DMS153 treated with DMSO at 0.1 percent for 48 hours (cell line): ENCODE data around the gene SPAAR.
"Not testable (repeated sequence)": the region's sequence is repeated elsewhere in the genome, so short reads cannot be mapped to it uniquely, and the experiment has no call there.

Source experiments
- DNase-seq: peaks from one replicate; lab custom pipeline; 2025; ENCODE audit not compliant: unreplicated experiment; lab: John Stamatoyannopoulos, UW

The SPAAR gene

GRCh38 chr9:35909274-35909673, at the start of gene SPAAR:
TSS of gene SPAAR (plus strand) at chr9:35909490. CDS start at chr9:35910464, 974 bp downstream.
- no peak for DNase-seq

DNA sequence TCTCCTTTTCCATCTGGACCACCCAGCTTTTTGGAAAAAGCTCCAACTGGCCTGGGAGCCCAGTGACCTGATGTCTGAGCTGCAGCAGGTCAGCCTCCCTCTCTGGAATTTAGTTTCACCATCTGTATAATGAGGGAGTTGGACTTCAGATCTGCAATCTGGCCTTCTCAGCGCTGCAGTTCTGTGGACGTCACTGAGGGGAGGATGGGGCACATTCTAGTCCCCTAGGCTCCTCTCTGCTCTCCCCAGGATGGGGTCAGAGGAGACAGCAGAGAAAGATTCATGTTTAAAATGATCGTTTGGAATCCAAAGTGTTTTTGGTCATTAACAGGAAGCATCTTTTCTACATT, 49.3 kb upstream of the SPAAR start:
- no peak for DNase-seq

- DNase-seq: no peak
These were observed 48.0 kb upstream of the SPAAR start for GRCh38 chr9:35861161-35861897.

DNA sequence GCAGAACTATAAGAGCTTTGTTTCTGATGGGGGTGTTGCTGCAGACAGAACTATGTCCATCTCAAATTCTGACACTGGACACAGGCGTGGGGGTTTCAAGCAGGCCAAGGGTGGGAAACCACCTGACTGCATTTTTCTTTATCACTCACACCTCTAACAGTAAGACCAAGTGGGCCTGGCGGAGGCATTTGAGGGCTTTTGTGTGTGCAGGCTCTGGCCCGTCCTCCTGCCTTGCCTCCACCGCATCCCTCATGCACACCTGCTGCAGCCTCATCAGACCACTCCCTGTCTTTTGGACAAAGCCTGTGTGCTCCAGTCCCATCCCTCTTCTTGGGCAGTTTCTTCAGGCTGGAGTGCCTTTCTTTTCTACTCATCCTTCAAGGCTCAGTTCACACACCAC, 47.0 kb upstream of the SPAAR start:
- DNase-seq: no peak

DNA sequence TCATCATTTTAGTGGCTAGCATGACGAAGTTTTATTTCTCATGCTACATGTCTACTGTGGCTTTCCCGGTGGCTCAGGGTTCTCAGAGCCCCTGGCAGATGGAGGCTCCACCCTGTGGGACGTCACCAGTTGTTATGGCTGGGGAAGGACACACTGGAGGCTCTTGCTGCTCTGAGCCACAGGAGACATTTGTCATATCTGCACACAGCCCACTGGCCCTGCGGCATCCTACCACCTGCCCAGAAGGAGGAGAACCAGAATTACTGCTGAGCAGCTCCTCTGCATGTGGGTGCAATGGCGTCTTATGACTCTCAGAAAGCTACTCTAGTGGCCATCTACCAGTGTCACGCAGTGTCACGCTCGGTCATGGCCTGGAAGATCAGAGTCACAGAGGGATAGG, 45.7 kb upstream of the SPAAR start:
- DNase-seq: no peak

- DNase-seq: no peak
These were observed 44.5 kb upstream of the SPAAR start for GRCh38 chr9:35864695-35865255.

- no peak for DNase-seq
These were observed 41.8 kb upstream of the SPAAR start for GRCh38 chr9:35867538-35867937.

GRCh38 chr9:35868933-35869332, 40.4 kb upstream of the SPAAR start:
- no peak for DNase-seq

DNA sequence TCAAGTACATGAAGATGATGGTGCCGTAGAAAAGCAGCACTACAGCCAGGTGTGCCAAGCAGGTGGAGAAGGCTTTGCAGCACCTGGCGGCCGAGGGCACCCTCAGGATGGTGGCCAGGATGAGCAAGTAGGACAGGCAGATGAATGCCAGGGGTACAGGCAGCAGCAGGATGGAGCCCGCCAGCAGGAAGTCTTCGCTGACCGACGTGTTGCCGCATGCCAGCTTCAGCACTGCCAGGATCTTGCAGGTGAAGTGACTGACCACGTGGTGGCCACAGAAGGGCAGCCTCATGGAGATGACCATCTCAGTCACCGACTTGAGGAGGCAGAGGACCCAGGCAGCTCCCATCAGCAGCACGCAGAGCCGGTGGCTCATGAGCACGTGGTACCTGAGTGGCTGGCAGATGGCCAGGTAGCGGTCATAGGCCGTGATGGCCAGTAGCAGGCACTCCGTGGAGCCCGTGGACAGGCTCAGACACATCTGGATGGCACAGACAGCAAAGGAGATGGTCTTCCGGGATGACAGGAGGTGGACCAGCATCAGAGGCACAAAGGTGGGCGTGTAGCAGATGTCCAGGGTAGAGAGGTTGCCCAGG, 39.6 kb upstream of the SPAAR start:
- DNase-seq: no peak

DNA sequence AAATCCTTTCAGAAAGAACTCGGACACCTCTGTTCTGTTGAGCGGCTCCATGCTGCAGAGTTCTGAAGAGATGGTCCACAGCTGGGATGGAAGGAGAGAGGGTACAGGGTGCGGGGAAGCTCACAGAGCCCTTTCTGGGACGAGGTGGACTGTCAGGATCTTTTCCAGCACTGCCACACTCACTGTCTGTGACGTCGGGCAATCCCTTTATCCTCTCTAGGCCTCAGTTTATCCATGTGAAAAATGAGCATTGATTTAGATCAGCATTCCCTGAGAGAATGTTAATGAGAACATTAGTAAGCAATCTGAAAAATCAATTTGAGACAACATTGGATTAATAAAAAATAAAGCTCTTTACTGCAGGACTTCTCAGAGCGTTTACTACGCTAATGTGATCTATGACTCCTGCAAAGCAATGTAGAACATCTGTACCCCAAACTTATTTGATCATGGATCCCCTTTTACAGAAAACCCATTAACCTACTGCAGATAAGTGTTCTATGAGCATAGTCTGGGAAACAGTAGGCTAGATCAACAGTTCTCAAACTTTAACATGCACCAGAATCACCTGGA, 38.9 kb upstream of the SPAAR start, which contains the start of gene OR13J1:
OR13J1 (minus strand) TSS at position 51 of the 573 bp plus-strand sequence; CDS start at position 51, 0 bp downstream.
- no peak for DNase-seq

DNA sequence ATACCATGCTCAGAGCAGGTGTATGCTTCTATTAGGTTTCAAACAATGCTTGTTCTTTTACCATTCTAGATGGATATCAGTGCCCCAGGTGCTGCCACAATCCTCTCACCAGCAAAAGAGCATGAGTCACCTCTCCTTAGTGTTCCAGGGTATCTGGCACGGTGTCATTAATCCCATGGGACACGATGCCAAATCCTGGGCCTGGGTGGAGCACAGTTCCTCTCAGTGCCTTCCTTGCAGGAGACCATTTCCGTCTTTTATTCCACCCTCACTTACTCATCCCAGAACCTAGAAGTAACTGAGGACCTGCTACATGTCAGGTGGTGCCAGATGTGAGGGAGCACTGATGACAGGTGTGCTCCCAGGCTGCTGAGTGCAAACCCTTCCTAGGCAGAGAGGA, 37.7 kb upstream of the SPAAR start:
- no peak for DNase-seq

DNA sequence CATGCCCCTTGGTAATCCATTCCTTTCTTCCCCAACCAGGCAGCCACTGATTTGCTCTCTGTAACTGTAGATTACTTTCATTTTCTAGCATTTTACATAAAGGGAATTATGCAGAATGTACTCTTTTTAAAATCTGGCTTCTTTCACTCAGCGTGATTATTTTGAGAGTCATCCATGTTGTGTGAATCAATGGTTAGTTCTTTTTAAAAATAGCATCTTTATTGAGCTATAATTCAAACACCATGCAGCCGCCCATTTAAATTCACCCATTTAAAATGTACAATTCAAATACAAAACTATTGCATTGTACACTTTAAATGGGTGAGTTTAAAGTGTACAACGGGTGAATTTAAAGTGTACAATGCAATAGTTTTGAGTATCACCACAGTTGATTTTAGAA, 36.8 kb upstream of the SPAAR start:
- DNase-seq: no peak

DNA sequence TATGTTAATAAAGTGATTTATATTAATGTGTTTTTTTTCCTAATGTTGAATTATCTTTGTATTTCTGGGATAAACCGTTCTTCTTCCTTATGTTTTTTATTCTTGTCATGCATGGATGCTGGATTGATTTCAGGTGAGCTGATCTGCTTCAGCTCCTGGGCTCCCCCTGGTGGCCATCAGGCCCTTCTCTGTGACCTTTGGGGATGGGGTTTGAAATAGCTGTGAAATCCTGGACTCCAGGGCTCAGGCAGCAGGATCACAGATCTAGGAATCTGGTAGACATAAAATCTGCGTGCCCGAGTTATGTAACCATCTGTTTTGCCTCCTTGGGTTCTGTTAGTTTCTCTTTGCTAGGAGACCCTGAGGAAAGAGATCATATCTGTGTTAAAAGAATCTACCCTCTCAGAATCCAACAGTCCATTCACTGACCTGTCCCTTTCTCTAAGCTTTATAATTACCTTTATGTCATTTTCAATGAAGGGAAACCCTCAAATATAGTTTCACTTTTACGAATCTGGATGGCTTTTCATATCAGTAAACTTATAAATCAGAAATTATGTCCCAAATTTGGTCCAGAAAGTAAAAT, 26.9 kb upstream of the SPAAR start:
- peak; percentile 40 for DNase-seq

GRCh38 chr9:35882996-35883395, 26.3 kb upstream of the SPAAR start:
- no peak for DNase-seq

- not testable (repeated sequence) for DNase-seq
These were observed 24.4 kb upstream of the SPAAR start for GRCh38 chr9:35884908-35885307.

GRCh38 chr9:35891646-35892045, 17.6 kb upstream of the SPAAR start:
- no peak for DNase-seq

DNA sequence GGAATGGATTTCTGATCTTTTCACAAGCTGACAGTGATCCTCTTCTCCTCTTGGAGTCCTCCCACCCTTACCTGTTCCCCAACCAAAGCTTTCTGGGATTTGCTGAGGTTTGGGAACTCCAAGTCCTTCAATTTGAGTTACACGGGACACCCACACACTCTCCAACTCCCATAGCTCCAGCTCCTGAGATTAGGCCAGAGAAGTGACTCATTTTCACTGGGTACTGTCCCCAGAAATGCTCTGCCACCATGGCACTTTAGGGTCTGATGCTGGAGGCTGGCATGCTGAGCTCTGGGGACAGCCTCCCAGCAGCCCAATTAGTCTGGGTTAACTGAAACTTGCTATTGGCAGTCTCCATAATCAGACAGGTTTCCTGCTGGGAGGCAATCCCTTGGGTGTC, 17.2 kb upstream of the SPAAR start:
- DNase-seq: no peak

- no peak for DNase-seq
These were observed 12.7 kb upstream of the SPAAR start for GRCh38 chr9:35896570-35896969.

- not testable (repeated sequence) for DNase-seq
These were observed 11.8 kb upstream of the SPAAR start for GRCh38 chr9:35897376-35898099.

DNA sequence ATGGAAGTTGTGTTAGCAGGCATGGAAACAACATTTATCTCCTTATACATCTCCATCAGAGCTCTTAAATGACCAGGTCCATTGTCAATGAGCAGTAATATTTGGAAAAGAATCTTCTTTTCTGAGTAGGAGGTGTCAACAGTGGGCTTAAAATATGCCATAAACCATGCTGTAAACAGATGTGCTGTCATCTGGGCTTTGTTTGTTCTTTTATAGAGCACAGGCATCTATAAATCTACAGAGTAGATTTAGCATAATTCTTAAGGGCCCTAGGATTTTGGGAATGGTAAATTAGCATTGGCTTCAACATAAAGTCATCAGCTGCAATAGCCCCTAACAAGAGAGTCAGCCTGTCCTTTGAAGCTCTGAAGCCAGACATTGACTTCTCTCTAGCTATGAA, 11.0 kb upstream of the SPAAR start:
- no peak for DNase-seq

- DNase-seq: no peak
These were observed 10.3 kb upstream of the SPAAR start for GRCh38 chr9:35899021-35899420.
